A549 (cell line): ENCODE measurements around the gene DLG2. TPM values are rescaled to one million over a fixed set of nuclear protein-coding genes. Genes with fewer than 3 reads are reported as not detected.
"Not testable (repeated sequence)": the region's sequence is repeated elsewhere in the genome, so short reads cannot be mapped to it uniquely, and the experiment has no call there.

Experiments used
- ATAC-seq, 2 experiments: fragments of 200-7000 bp in 1 of 2; fragments of >200 bp in 1 of 2; cut with Nextera tagmentation in 1 of 2; cut with Tn5 transposase in 1 of 2; 3 replicates each; pipeline versions ENCODE4 v1.8.0 to v1.9.1; 2018 to 2020; ENCODE audit warnings: mild to moderate bottlenecking in 1 of 2, moderate library complexity in 1 of 2
- CTCF ChIA-PET: fragments of 300-600 bp; sonication (Branson Sonifier 250); formaldehyde crosslinking; extraction: SDS; loops from one replicate; lab custom pipeline; 2021; ENCODE audit warnings: antibody characterized with exemption, inconsistent platforms; lab: Yijun Ruan, JAX
- POLR2A ChIA-PET: fragments of 350-600 bp; formaldehyde crosslinking; extraction: SDS; loops from one replicate; lab custom pipeline; 2021; ENCODE audit warnings: antibody characterized with exemption, inconsistent platforms; lab: Yijun Ruan, JAX
- DNase-seq, 2 experiments: peaks; one replicate each; pipeline versions ENCODE4 v3.0.0 to v3.0.0-alpha.2; 2011 to 2016; ENCODE audit warnings: low read depth in 1 of 2, low spot score in 1 of 2
- FAIRE-seq: peaks from 2 replicates; lab custom pipeline; 2011; peaks lifted over from hg19 to GRCh38; lab: Jason Lieb, UNC
- H3K27ac ChIP-seq, 2 experiments: fragments of >200 bp; sonication (Bioruptor Twin); formaldehyde crosslinking; 3 replicates each; pipeline ENCODE4 v1.5.1; 2016 to 2017
- H3K4me1 ChIP-seq: fragments of >200 bp; sonication (Bioruptor Twin); formaldehyde crosslinking; 3 replicates; pipeline ENCODE4 v1.6.1; 2016
- H3K4me2 ChIP-seq: fragments of >200 bp; sonication (Bioruptor Twin); formaldehyde crosslinking; 3 replicates; pipeline ENCODE4 v1.6.1; 2016
- H3K4me3 ChIP-seq: fragments of >200 bp; sonication (Bioruptor Twin); formaldehyde crosslinking; 3 replicates; pipeline ENCODE4 v1.5.1; 2016
- H3K9me3 ChIP-seq: fragments of >200 bp; sonication (Bioruptor Twin); formaldehyde crosslinking; 3 replicates; pipeline ENCODE4 v1.6.1; 2016
- CEBPB ChIP-seq, 2 experiments: fragments of >200 bp in 1 of 2; sonication (Bioruptor Twin) in 1 of 2; formaldehyde crosslinking in 1 of 2; IDR thresholded peaks; 2 replicates each; pipeline ENCODE4 v1.6.1; 2012 to 2016
- EHF ChIP-seq: fragments of 250-450 bp; sonication (Bioruptor Pico); IDR thresholded peaks from 2 replicates; pipeline ENCODE4 v1.5.0; 2020; ENCODE audit warnings: mild to moderate bottlenecking
- ELK1 ChIP-seq: fragments of 150-350 bp; IDR thresholded peaks from 2 replicates; pipeline ENCODE4 v1.6.1; 2014; ENCODE audit warnings: low read depth, mild to moderate bottlenecking, low read length
- EP300 ChIP-seq, 2 experiments: fragments of >200 bp; sonication (Bioruptor Twin); formaldehyde crosslinking; IDR thresholded peaks; 2 replicates in 1 of 2; 3 replicates in 1 of 2; pipeline ENCODE4 v1.6.1; 2016 to 2017
- FOSB ChIP-seq: fragments of 250-450 bp; sonication (Bioruptor Pico); IDR thresholded peaks from 2 replicates; pipeline ENCODE4 v1.5.0; 2020; ENCODE audit warnings: mild to moderate bottlenecking, moderate library complexity
- FOXS1 ChIP-seq: fragments of 250-450 bp; sonication (Bioruptor Pico); IDR thresholded peaks from 2 replicates; pipeline ENCODE4 v1.5.0; 2020; ENCODE audit warnings: mild to moderate bottlenecking, moderate library complexity
- HOXA7 ChIP-seq: fragments of 250-450 bp; sonication (Bioruptor Pico); IDR thresholded peaks from 2 replicates; pipeline ENCODE4 v1.5.0; 2020; ENCODE audit warnings: mild to moderate bottlenecking, moderate library complexity
- JUN ChIP-seq, 2 experiments: fragments of >200 bp; sonication (Bioruptor Twin); formaldehyde crosslinking; IDR thresholded peaks; 2 replicates in 1 of 2; 3 replicates in 1 of 2; pipeline ENCODE4 v1.6.1; 2016 to 2017
- KDM1A ChIP-seq: fragments of 200-600 bp; sonication (generic); IDR thresholded peaks from 2 replicates; pipeline ENCODE4 v1.6.1; 2016; ENCODE audit warnings: low read depth, mild to moderate bottlenecking
- MYC ChIP-seq: IDR thresholded peaks from 2 replicates; pipeline ENCODE4 v1.6.1; 2012; ENCODE audit warnings: mild to moderate bottlenecking, inconsistent platforms, low read length, improper control_type of control experiment, borderline replicate concordance
- PHF8 ChIP-seq: fragments of 200-600 bp; sonication (generic); IDR thresholded peaks from 2 replicates; pipeline ENCODE4 v1.6.1; 2016; ENCODE audit warnings: low read depth, mild to moderate bottlenecking, antibody characterized with exemption, moderate library complexity, borderline replicate concordance
- POLR2AphosphoS2 ChIP-seq: conservative IDR thresholded peaks from 2 replicates; pipeline ENCODE4 v1.6.1; 2012; ENCODE audit warnings: low read length, improper control_type of control experiment, inconsistent platforms
- REST ChIP-seq: fragments of 200-600 bp; sonication (generic); IDR thresholded peaks from 2 replicates; pipeline ENCODE4 v1.6.1; 2016; ENCODE audit warnings: antibody characterized with exemption, mild to moderate bottlenecking, moderate library complexity
- SMC3 ChIP-seq: fragments of >200 bp; sonication (Bioruptor Twin); formaldehyde crosslinking; IDR thresholded peaks from 3 replicates; pipeline ENCODE4 v1.6.1; 2018; ENCODE audit warnings: inconsistent platforms
- ZNF302 ChIP-seq: fragments of 250-450 bp; sonication (Bioruptor Pico); IDR thresholded peaks from 2 replicates; pipeline ENCODE4 v1.9.0; 2021; ENCODE audit warnings: inconsistent platforms, mild to moderate bottlenecking, moderate library complexity
- WGBS: methylation state at CpG from one replicate; pipeline ENCODE4 v1.1.6; 2017; ENCODE audit errors: missing lambda C conversion rate; 5-methylcytosine and 5-hydroxymethylcytosine counted together
- polyA plus RNA-seq, 4 experiments: library from polyadenylated mRNA; depleted of rRNA in 3 of 4; stranded (reverse); fragments of >200 nt; fragmentation: RNase III in 1 of 4; extraction: RNeasy Plus Mini Kit Qiagen cat#74134 plus additional on column Dnase treatment in 1 of 4; gene quantifications; 2 replicates in 3 of 4; 3 replicates in 1 of 4; pipeline ENCODE4 v1.2.3, GENCODE V29; 2011 to 2017

DLG2 gene
- polyA plus RNA-seq, 2 of the 4 experiments (the other 2 are of a cell fraction) = 0.26 to 0.79 TPM

GRCh38 chr11:83734120-83734519, 1893.0 kb downstream of the DLG2 start:
- no peak overlapping the region for H3K4me3 ChIP-seq
- no peak for ATAC-seq
- H3K9me3 ChIP-seq = no peaks in the 10 kb centered on the region
- ChIA-PET POLR2A (no interaction called here), CTCF (no interaction called here)
- FAIRE-seq = no peak
- no peaks in the 10 kb centered on the region for H3K4me1 ChIP-seq
- H3K4me2 ChIP-seq = no peak overlapping the region
- no peak for DNase-seq
- 13% methylated on average over 1 of the region's 1 CpG for WGBS
- H3K27ac ChIP-seq = no peak overlapping the region
- no peak for TF ChIP-seq SMC3
- TF ChIP-seq CEBPB (IDR thresholded peaks at IDR 0.05) = no peak
- no peak for TF ChIP-seq POLR2AphosphoS2
- no peak for TF ChIP-seq FOSB (CRISPR knock-in tag)
- no peak for TF ChIP-seq FOXS1 (CRISPR knock-in tag)
- TF ChIP-seq, all 56 proteins: peak for 0

- H3K4me3 ChIP-seq, POLR2A ChIA-PET, FAIRE-seq, DNase-seq, CTCF ChIA-PET, ATAC-seq, H3K27ac ChIP-seq, H3K4me1 ChIP-seq, H3K9me3 ChIP-seq, H3K4me2 ChIP-seq: not testable (repeated sequence)
- 29% methylated on average over 2 of the region's 2 CpGs for WGBS
Measured at GRCh38 chr11:83731288-83731687, 1895.9 kb downstream of the DLG2 start.

GRCh38 chr11:83728281-83728680, 1898.9 kb downstream of the DLG2 start:
- Histone ChIP-seq H3K9me3 (no peaks in the 10 kb centered on the region), H3K4me2 (no peak overlapping the region), H3K27ac (no peak overlapping the region), H3K4me3 (no peak overlapping the region), H3K4me1 (no peaks in the 10 kb centered on the region; the same call in 2 of the 3 replicates)
- DNase-seq (no peak), ATAC-seq (no peak), FAIRE-seq (no peak)
- POLR2A ChIA-PET = no interaction called here
- 32% methylated on average over 2 of the region's 2 CpGs for WGBS
- TF ChIP-seq MYC (no peak), ZNF302 (no peak), EHF (CRISPR knock-in tag) (no peak), HOXA7 (no peak), PHF8 (no peak), ELK1 (no peak), EP300 (IDR thresholded peaks at IDR 0.05) (no peak), REST (no peak), POLR2AphosphoS2 (no peak)
- CTCF ChIA-PET = no interaction called here

GRCh38 chr11:83727251-83727650, 1899.9 kb downstream of the DLG2 start:
- WGBS = 7% methylated on average over 1 of the region's 1 CpG
- no peaks in the 10 kb centered on the region; the same call in 2 of the 3 replicates for H3K4me1 ChIP-seq
- H3K27ac ChIP-seq = no peak overlapping the region
- no peak overlapping the region for H3K4me2 ChIP-seq
- TF ChIP-seq KDM1A = no peak
- no peak for TF ChIP-seq JUN (IDR thresholded peaks at IDR 0.05)
- no peak for TF ChIP-seq SMC3
- no peak for ATAC-seq
- ChIA-PET POLR2A (no interaction called here), CTCF (interaction anchor here (1.3 kb wide), 1 partner anchor 417 kb away, joined by 4 read pairs; no protein-coding TSS in a partner anchor)
- no peak for FAIRE-seq
- no peak overlapping the region for H3K4me3 ChIP-seq
- no peak for DNase-seq
- no peaks in the 10 kb centered on the region for H3K9me3 ChIP-seq
